ENCODE data around the gene FAIM2.

The FAIM2 gene

GRCh38 chr12:49939307-49939706 is 35.6 kb upstream of the FAIM2 start:
- no peak for DNase-seq (ENCODE audit: low spot score)

- DNase-seq (ENCODE audit: low spot score), result no peak
These were observed 34.1 kb upstream of the FAIM2 start for GRCh38 chr12:49937639-49938300.

GRCh38 chr12:49936925-49937324 is 33.2 kb upstream of the FAIM2 start:
- DNase-seq (ENCODE audit: low spot score), result no peak

DNA sequence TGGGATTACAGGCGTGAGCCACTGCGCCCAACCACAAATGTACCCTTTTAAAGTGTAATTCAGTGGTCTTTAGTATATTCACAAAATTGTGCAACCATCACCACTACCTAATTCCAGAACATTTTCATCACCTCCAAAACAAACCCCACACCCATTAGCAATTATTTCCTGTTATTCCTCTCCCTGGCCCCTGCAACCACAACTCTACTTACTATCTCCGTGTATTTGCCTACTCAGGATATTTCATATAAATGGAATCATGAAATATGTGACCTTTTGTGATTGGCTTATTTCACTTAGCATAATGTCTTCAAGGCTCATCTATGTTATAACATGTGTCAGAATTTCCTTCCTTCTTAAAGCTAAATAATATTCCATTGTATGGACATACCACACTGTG is 30.8 kb upstream of the FAIM2 start:
- no peak for DNase-seq (ENCODE audit: low spot score)

- no peak for DNase-seq (ENCODE audit: low spot score)
These were observed 30.1 kb upstream of the FAIM2 start for GRCh38 chr12:49933796-49934195.

DNA sequence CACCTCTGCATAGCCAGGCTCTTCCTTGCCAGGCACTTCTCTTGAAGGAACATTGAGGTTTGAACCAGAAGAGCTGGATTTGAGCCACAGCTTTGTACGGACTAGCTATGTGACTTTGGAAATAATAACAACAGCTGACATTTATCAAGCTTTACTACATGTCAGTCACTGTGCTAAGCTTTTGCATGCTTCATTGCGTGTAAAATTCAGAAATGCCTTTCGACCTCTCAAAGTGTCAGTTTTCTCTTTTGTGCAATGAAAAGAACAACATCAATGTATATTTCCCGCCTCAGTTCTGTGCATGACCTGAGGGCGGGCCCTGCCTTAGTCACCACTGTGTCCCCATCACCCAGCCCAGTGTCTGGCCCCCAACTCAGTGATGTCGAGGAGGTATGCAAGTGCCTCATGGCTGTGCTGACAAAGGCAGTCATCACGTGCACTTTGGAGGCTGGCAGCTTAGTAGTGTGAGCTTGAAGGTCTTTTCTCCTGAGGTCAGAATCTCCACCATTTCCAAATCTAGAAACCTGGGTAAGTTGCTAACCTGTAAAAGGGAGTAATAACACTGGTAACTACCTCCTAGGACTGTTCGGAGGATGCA is 28.9 kb upstream of the FAIM2 start:
- DNase-seq (ENCODE audit: low spot score), result no peak

DNA sequence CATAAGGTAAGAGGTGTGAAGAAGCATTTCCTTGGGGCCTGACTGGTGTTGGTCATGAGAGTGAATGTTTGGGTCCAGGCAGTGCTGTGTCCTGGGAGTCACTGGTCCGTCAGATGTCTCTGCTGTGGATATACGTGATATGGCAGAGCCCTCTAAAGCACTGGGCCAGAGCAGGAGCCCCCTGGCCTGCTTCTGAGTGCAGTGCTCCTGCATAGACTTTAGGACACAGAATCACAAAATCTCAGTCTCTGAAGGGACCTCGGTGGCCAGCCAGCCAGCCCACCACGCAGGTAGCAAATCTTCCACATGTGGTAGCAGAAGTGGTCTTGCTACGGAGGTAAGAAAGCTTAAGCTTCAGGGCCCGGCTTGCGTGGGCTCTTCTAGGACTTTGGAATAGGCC is 28.3 kb upstream of the FAIM2 start:
- no peak for DNase-seq (ENCODE audit: low spot score)

DNA sequence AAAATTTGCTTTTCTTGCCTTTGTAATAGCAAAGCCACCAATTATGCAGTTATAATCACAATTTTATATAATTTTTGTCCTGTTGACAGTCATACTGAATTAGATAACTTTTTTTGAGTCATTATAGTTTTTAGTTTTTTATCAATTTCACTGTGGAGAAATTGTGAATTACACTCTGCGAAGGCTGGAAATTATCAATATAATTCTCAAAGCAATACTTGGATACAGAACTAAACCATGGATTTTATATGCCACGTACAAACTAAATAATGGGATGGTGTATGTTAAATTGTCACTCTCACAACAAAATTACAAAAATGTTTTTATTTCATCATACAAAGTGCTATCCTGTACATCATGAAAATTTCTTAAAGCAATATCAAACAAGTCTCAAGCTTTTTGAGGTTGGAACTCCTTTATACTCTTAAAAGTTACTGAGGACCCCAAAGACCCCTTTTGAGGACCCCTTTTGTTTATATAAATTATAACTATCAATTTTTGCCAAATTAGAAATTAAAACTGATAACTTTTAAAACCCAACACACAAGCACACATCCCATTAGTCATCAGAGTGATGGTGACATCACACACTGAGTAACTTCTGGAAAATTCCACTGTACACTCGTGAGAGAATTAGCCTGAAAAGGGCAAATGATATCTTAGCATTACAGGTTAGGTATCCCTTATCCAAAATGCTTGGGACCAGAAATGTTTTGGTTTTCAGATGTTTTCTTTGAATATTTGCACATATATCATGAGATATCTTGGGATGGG is 27.0 kb upstream of the FAIM2 start:
- DNase-seq (ENCODE audit: low spot score), result peak; percentile 37

GRCh38 chr12:49929581-49929980 is 25.9 kb upstream of the FAIM2 start:
- DNase-seq (ENCODE audit: low spot score), result no peak

- no peak for DNase-seq (ENCODE audit: low spot score)
These were observed 24.8 kb upstream of the FAIM2 start for GRCh38 chr12:49928471-49928870.

DNA sequence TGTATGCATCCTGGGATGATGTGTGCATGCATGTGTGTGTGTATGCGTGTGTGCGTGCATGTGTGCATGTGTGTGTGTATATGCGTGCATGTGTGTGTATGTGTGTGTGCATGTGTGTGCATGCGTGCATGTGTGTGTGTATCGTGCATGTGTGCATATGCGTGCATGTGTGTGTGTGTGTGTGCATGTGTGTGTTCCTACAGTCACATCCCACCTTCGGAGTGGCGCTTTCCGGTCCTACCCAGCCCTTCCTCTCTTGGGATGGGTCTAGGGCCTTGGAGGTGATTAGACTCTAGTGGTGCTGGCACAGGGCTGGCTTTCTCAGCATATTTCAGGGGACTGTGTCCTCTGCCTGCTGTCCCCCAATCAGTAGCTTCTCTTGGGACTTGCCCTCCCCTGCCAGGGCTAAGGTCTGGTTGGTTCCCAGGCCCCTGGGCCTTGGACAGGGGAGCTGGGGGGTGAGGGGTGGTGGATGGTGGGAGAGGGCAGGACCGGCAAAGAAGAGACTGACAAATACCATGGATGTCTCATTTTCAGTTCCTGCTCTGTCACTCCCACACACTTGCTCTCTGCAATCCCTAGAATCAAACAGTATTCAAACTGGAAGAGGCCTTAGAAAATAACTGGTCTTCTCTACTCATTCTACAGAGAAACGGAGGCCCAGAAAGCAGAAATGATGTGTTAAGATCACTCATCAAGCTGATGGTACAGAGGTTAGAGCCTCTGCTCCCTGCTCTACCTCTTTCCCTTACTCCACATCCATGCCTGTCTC is 21.9 kb upstream of the FAIM2 start:
- no peak for DNase-seq (ENCODE audit: low spot score)

- no peak for DNase-seq (ENCODE audit: low spot score)
These were observed 21.0 kb upstream of the FAIM2 start for GRCh38 chr12:49924628-49925246.

DNA sequence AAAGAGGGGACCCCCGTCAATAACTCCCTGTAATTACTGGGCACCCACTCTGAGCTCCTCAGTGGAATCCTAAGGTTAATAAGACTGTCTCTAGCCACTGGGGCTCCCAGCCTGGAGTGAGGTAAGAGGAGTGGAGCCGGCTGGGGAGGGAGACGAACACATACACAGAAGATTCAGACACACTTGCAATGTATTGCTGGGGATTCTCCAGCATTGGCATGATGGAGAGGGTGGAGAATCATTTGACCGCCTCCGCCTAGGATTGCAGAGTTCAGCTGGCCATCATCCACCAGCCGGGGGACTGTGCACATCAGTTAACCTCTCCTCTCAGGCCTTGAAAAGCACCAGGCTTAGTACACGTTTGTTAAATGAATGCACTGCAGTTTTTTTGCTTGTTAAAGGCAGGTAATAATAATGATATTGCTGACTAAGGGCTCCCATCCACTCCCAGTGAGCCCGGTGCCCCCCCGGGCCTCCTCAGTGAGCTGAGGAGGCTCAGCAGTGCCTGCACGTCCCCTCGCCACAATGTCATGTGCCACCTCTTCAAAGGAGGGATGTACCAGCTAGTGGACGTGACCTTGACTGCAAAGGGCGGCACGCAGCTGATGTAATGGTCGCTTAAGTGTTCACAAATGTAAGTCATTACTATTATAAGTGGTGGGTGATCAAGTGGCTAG is 20.3 kb upstream of the FAIM2 start:
- no peak for DNase-seq (ENCODE audit: low spot score)

- no peak for DNase-seq (ENCODE audit: low spot score)
These were observed 19.4 kb upstream of the FAIM2 start for GRCh38 chr12:49923035-49923644.

DNA sequence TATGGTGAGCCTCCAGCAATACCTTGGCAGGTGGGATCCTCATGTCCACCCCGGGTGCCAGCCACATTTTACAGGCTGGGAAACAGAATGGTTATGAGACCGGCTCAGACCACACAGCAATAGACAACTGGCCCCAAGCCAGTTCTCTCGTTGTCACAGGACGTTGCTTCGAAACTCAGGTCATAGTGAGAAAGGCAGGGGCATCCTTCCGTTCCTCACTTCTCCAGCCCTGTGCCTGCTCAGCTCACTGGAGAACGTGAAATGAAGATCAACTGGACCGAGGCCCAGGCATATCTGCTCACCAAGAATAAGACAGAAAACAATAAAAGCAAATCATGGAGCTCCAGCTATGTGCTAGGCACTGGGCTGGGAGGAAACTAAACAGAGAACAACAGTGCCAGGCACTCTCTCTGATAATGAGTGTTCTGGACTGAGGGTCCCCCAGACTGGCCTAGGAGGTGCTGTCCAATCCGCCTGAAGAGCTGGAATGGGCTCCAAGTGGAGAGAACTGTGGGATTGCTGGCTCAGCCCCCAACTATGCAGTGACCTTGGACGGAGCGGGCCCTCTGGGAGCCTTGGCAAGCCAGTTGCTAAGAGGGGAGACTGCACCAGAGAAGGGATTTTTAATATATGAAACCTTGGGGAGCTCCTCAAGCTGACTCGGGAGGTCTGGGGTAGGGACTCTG is 18.8 kb upstream of the FAIM2 start:
- DNase-seq (ENCODE audit: low spot score), result no peak

- no peak for DNase-seq (ENCODE audit: low spot score)
These were observed 18.2 kb upstream of the FAIM2 start for GRCh38 chr12:49921936-49922335.

DNA sequence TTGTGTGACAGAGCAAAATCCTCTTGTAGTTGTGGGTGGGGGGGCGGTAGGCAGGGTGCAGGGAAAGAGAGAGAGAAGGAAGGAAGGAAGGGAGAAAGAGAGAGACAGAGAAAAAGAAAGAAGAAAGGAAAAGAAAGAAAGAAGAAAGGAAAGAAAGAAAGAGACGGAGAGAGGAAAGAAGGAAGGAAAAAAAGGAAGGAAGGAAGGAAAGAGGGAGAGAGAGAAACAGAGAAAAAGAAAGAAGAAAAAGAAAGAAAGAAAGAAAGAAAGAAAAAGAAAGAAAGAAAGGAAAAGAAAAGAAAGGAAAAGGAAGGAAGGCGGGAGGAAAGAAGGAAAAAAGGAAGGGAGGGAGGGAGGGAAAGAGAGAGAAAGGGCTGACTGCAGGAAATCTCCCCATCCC is 17.6 kb upstream of the FAIM2 start:
- DNase-seq (ENCODE audit: low spot score), result no peak

GRCh38 chr12:49920915-49921286 is 17.2 kb upstream of the FAIM2 start:
- DNase-seq (ENCODE audit: low spot score), result no peak

GRCh38 chr12:49920241-49920914 is 16.7 kb upstream of the FAIM2 start:
- DNase-seq (ENCODE audit: low spot score), result peak; percentile 69

GRCh38 chr12:49917788-49918173 is 14.1 kb upstream of the FAIM2 start:
- DNase-seq (ENCODE audit: low spot score), result no peak

All from kidney capillary endothelial cell (primary cell).